HEK293 (cell line): ENCODE data around the gene CCDC141.

Experiments
- BCL6B ChIP-seq: fragments of 450-650 bp; formaldehyde crosslinking; IDR thresholded peaks from 2 replicates; pipeline ENCODE4 v1.5.1; 2017; ENCODE audit warnings: missing biosample characterization, missing genetic modification characterization
- CTCF ChIP-seq: fragments of 450-650 bp; formaldehyde crosslinking; IDR thresholded peaks from 2 replicates; pipeline ENCODE4 v1.5.1; 2016; ENCODE audit warnings: missing biosample characterization, missing genetic modification characterization
- OVOL3 ChIP-seq: fragments of 450-650 bp; formaldehyde crosslinking; IDR thresholded peaks from 2 replicates; pipeline ENCODE4 v1.5.1; 2016; ENCODE audit warnings: missing biosample characterization, missing genetic modification characterization
- PRDM1 ChIP-seq: fragments of 450-650 bp; formaldehyde crosslinking; IDR thresholded peaks from 2 replicates; pipeline ENCODE4; 2016; ENCODE audit warnings: missing biosample characterization, missing genetic modification characterization
- SCRT2 ChIP-seq: fragments of 450-650 bp; formaldehyde crosslinking; IDR thresholded peaks from 2 replicates; pipeline ENCODE4 v1.5.1; 2016; ENCODE audit warnings: missing biosample characterization, missing genetic modification characterization
- SETDB1 ChIP-seq: IDR thresholded peaks from one replicate; pipeline ENCODE4 v1.6.1; 2017; ENCODE audit warnings: mild to moderate bottlenecking, low read length, moderate library complexity, mixed read lengths; ENCODE audit not compliant: insufficient read length
- TCF7L2 ChIP-seq: IDR thresholded peaks from 2 replicates; pipeline ENCODE4 v1.6.1; 2011; ENCODE audit warnings: low read depth, mild to moderate bottlenecking, inconsistent platforms, low read length, moderate library complexity, borderline replicate concordance
- YY1 ChIP-seq: fragments of 450-650 bp; formaldehyde crosslinking; IDR thresholded peaks from 2 replicates; pipeline ENCODE4 v1.5.1; 2018; ENCODE audit warnings: missing biosample characterization, missing genetic modification characterization
- ZNF292 ChIP-seq: fragments of 450-650 bp; formaldehyde crosslinking; IDR thresholded peaks from 2 replicates; pipeline ENCODE4 v1.5.1; 2016; ENCODE audit warnings: low read depth, missing biosample characterization, missing genetic modification characterization, borderline replicate concordance
- ZNF76 ChIP-seq: fragments of 450-650 bp; formaldehyde crosslinking; IDR thresholded peaks from 2 replicates; pipeline ENCODE4; 2016; ENCODE audit warnings: low read depth, missing biosample characterization, missing genetic modification characterization, borderline replicate concordance
- ZSCAN18 ChIP-seq: fragments of 450-650 bp; formaldehyde crosslinking; IDR thresholded peaks from 2 replicates; pipeline ENCODE4 v1.5.1; 2016; ENCODE audit warnings: missing biosample characterization, missing genetic modification characterization

- TF ChIP-seq ZNF292 (no peak), CTCF (no peak), OVOL3 (tag by site-specific recombination) (no peak), ZNF76 (tag by site-specific recombination) (no peak), BCL6B (tag by site-specific recombination) (no peak), ZSCAN18 (tag by site-specific recombination) (no peak), TCF7L2 (no peak), YY1 (tag by site-specific recombination) (no peak), PRDM1 (no peak), SETDB1 (no peak), SCRT2 (tag by site-specific recombination) (no peak)
These were observed 5.4 kb downstream of the CCDC141 start for GRCh38 chr2:179044500-179044899.
